Measurements from ENCODE around the gene SCUBE2. TPM values are rescaled to one million over a fixed set of nuclear protein-coding genes. Genes with fewer than 3 reads are reported as not detected.

SCUBE2 gene
- total RNA-seq, 1 experiment from 2014 or later, result 0.18 TPM

DNA sequence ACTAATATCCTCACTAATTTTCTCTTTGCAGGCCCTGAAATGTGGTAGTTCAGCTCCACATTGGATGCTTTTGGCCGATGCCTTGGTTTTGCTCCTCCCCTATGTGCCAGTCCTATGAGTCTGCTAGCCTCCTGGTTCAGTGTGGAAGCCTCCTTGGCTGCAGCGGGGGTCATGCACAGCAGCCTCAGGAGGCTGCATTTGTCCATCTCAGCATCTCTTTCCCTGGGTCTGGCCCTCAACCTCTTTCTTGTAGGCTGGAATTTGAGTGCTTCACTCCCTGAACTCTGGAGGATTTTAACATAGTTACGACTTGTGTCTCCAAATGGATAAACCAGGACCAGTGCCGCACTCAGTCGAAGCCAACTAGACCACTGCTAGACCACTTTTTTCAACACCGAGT is 34.9 kb downstream of the SCUBE2 start:
- Histone ChIP-seq H3K9me2 (replicated peaks; ENCODE audit: low read length) (no peaks in the 10 kb centered on the region), H3K4me1 (ENCODE audit: insufficient read depth, low read length) (peaks cover 5% of the 10 kb centered on the region; the same call in 1 of the 2 replicates), H3F3A (ENCODE audit: low read length, unreplicated experiment) (no peaks in the 10 kb centered on the region), H3K9me3 (ENCODE audit: low read length) (no peaks in the 10 kb centered on the region), H2AFZ (ENCODE audit: low read length) (no peak overlapping the region), H3K79me2 (ENCODE audit: low read length) (no peaks in the 10 kb centered on the region), H3K4me3 (ENCODE audit: low read length) (no peak overlapping the region), H4K20me1 (ENCODE audit: low read length) (no peaks in the 10 kb centered on the region), H3K9ac (ENCODE audit: low read length) (no peak overlapping the region), H3K27ac (ENCODE audit: low read length) (no peak overlapping the region), H3K27me3 (ENCODE audit: low read length) (no peaks in the 10 kb centered on the region), H3K4me2 (ENCODE audit: low read length) (no peak overlapping the region), H3K36me3 (ENCODE audit: low read depth, low read length) (no peaks in the 10 kb centered on the region)
- POLR2A ChIA-PET (ENCODE audit: unreplicated experiment), result interaction anchor here (0.6 kb wide), 1 partner anchor 11 kb away, joined by 5 read pairs; no protein-coding TSS in a partner anchor
- DNase-seq (no peak), ATAC-seq (no peak)
- CTCF ChIA-PET, result no interaction called here
- BruUV-seq (replicated peaks), result no TSS peak
- intact Hi-C loops (cut with micrococcal nuclease), result no loop called here
- TF ChIP-seq EZH2 (IDR thresholded peaks at IDR 0.05; ENCODE audit: low read length, unreplicated experiment) (no peak), EZH2phosphoT487 (IDR thresholded peaks at IDR 0.05; ENCODE audit: borderline replicate concordance, low read length) (no peak)
- TF ChIP-seq, protein P1, sequence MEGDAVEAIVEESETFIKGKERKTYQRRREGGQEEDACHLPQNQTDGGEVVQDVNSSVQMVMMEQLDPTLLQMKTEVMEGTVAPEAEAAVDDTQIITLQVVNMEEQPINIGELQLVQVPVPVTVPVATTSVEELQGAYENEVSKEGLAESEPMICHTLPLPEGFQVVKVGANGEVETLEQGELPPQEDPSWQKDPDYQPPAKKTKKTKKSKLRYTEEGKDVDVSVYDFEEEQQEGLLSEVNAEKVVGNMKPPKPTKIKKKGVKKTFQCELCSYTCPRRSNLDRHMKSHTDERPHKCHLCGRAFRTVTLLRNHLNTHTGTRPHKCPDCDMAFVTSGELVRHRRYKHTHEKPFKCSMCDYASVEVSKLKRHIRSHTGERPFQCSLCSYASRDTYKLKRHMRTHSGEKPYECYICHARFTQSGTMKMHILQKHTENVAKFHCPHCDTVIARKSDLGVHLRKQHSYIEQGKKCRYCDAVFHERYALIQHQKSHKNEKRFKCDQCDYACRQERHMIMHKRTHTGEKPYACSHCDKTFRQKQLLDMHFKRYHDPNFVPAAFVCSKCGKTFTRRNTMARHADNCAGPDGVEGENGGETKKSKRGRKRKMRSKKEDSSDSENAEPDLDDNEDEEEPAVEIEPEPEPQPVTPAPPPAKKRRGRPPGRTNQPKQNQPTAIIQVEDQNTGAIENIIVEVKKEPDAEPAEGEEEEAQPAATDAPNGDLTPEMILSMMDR (conservative IDR thresholded peaks at IDR 0.05; ENCODE audit: low read depth, low read length), result no peak

DNA sequence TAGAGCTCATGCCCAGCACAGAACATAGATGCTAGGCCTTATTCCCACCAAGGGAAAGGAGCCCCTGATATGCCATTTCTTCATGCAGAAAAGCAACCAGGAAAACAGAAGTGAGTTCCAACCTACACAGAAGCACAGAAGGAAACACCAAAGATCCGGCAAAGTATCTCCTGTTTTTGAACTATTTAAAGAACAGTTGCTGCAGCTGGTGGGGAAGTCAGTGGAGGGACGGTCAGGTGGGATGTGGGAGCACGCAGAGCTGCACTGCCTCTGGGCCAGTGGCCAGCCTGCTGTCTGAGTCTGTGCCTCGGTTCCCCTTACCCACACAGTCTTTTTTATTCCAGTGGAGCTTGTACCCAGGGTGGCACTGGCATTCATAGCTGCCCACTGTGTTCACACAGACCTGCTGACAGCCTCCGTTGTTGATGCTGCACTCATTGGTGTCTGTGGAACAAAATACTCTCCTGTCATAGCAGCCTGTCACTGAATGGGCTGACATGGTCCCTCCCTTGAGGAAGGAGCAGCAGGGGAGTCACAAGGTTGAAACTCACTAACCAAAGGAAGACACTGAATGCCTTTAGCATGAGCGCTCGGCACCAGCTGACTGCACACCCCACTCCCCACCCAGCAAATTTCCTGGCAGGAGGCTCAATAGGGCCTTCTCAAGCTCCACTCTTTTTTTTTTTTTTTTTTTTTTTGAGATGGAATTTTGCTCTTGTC is 37.9 kb downstream of the SCUBE2 start:
- H3K4me3 ChIP-seq (ENCODE audit: low read length), result no peak overlapping the region
- H3K4me1 ChIP-seq (ENCODE audit: insufficient read depth, low read length), result peaks cover 5% of the 10 kb centered on the region; the same call in 1 of the 2 replicates
- H4K20me1 ChIP-seq (ENCODE audit: low read length), result no peaks in the 10 kb centered on the region
- intact Hi-C loops (cut with micrococcal nuclease), result no loop called here
- H2AFZ ChIP-seq (ENCODE audit: low read length), result no peak overlapping the region
- ChIA-PET POLR2A (ENCODE audit: unreplicated experiment) (no interaction called here), CTCF (no interaction called here)
- no peak overlapping the region for H3K4me2 ChIP-seq (ENCODE audit: low read length)
- H3K79me2 ChIP-seq (ENCODE audit: low read length), result no peaks in the 10 kb centered on the region
- no TSS peak for BruUV-seq (replicated peaks)
- TF ChIP-seq EZH2phosphoT487 (IDR thresholded peaks at IDR 0.05; ENCODE audit: borderline replicate concordance, low read length), result no peak
- TF ChIP-seq EZH2 (IDR thresholded peaks at IDR 0.05; ENCODE audit: low read length, unreplicated experiment), result no peak
- TF ChIP-seq, protein P1 (conservative IDR thresholded peaks at IDR 0.05; ENCODE audit: low read depth, low read length), result no peak
- no peaks in the 10 kb centered on the region for H3K9me3 ChIP-seq (ENCODE audit: low read length)
- no peaks in the 10 kb centered on the region for H3F3A ChIP-seq (ENCODE audit: low read length, unreplicated experiment)
- ATAC-seq (no peak), DNase-seq (no peak)
- H3K27me3 ChIP-seq (ENCODE audit: low read length), result no peaks in the 10 kb centered on the region
- no peak overlapping the region for H3K9ac ChIP-seq (ENCODE audit: low read length)
- H3K9me2 ChIP-seq (replicated peaks; ENCODE audit: low read length), result no peaks in the 10 kb centered on the region
- no peak overlapping the region for H3K27ac ChIP-seq (ENCODE audit: low read length)
- no peaks in the 10 kb centered on the region for H3K36me3 ChIP-seq (ENCODE audit: low read depth, low read length)

DNA sequence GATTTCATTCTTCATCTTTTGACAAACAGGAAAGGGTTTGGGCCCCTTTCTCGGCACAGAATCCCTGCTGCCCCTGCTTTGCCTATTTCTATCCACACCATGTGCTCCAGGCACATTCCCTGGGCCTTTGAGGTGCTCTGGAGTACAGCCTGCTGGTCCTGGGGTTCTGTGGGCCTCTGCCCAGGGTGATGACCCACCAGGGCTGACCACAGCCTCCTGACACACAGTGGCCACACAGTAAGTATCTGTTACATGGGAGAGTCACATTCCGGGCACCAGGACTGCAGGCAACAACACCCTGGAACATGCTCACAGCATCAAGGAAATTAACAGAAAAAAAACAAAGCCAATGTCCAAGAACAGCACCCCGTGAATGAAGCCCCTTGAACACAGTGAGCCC is 39.1 kb downstream of the SCUBE2 start:
- Histone ChIP-seq H3K36me3 (ENCODE audit: low read depth, low read length) (no peaks in the 10 kb centered on the region), H3K79me2 (ENCODE audit: low read length) (no peaks in the 10 kb centered on the region), H3K4me2 (ENCODE audit: low read length) (no peak overlapping the region), H4K20me1 (ENCODE audit: low read length) (no peaks in the 10 kb centered on the region), H3K9me2 (replicated peaks; ENCODE audit: low read length) (no peaks in the 10 kb centered on the region), H3K27me3 (ENCODE audit: low read length) (no peaks in the 10 kb centered on the region), H3K4me1 (ENCODE audit: insufficient read depth, low read length) (peaks cover 5% of the 10 kb centered on the region; the same call in 1 of the 2 replicates), H3K9ac (ENCODE audit: low read length) (no peak overlapping the region), H3K4me3 (ENCODE audit: low read length) (no peak overlapping the region), H3K27ac (ENCODE audit: low read length) (no peak overlapping the region), H2AFZ (ENCODE audit: low read length) (no peak overlapping the region), H3K9me3 (ENCODE audit: low read length) (no peaks in the 10 kb centered on the region), H3F3A (ENCODE audit: low read length, unreplicated experiment) (no peaks in the 10 kb centered on the region)
- ChIA-PET CTCF (no interaction called here), POLR2A (ENCODE audit: unreplicated experiment) (no interaction called here)
- ATAC-seq (no peak), DNase-seq (no peak)
- TF ChIP-seq EZH2phosphoT487 (IDR thresholded peaks at IDR 0.05; ENCODE audit: borderline replicate concordance, low read length) (no peak), EZH2 (IDR thresholded peaks at IDR 0.05; ENCODE audit: low read length, unreplicated experiment) (no peak)
- TF ChIP-seq, protein P1 (conservative IDR thresholded peaks at IDR 0.05; ENCODE audit: low read depth, low read length), result no peak
- no TSS peak for BruUV-seq (replicated peaks)
- intact Hi-C loops (cut with micrococcal nuclease), result no loop called here

All from PC-3 (cell line).